Neural crest cell (in vitro differentiated cells): ENCODE data around the gene TADA2A. TPM values are rescaled to one million over a fixed set of nuclear protein-coding genes. Genes with fewer than 3 reads are reported as not detected.
"Not testable (repeated sequence)": the region's sequence is repeated elsewhere in the genome, so short reads cannot be mapped to it uniquely, and the experiment has no call there.

ENCODE experiments used
- DNase-seq: peaks from one replicate; pipeline ENCODE4 v3.0.0; 2021; ENCODE audit warnings: low read depth, mixed read lengths, low spot score
- H3K27ac Mint-ChIP-seq: one replicate; pipeline ENCODE4 v1.8.0; 2021; ENCODE audit warnings: mild to moderate bottlenecking, mixed read lengths; ENCODE audit not compliant: unreplicated experiment
- H3K27me3 Mint-ChIP-seq: 2 replicates; pipeline ENCODE4 v1.8.0; 2021; ENCODE audit warnings: low read depth, mild to moderate bottlenecking, mixed read lengths
- H3K36me3 Mint-ChIP-seq: 2 replicates; pipeline ENCODE4 v1.8.0; 2021; ENCODE audit warnings: low read depth, mild to moderate bottlenecking, mixed read lengths
- H3K4me1 Mint-ChIP-seq: 2 replicates; pipeline ENCODE4 v1.8.0; 2021; ENCODE audit warnings: mixed read lengths
- H3K4me3 Mint-ChIP-seq: one replicate; pipeline ENCODE4 v1.8.0; 2021; ENCODE audit warnings: mild to moderate bottlenecking, mixed read lengths
- H3K9me3 Mint-ChIP-seq: 2 replicates; pipeline ENCODE4 v1.8.0; 2021; ENCODE audit warnings: mixed read lengths
- CTCF ChIP-seq: fragments of 200-600 bp; sonication (generic); conservative IDR thresholded peaks from 2 replicates; pipeline ENCODE4 v1.5.0; 2021; ENCODE audit warnings: antibody characterized with exemption, mild to moderate bottlenecking
- total RNA-seq: library from RNA; stranded (reverse); gene quantifications from 2 replicates; pipeline ENCODE4 v1.2.1, GENCODE V29; 2021

The TADA2A gene
- total RNA-seq, 1 donor from 2014 or later: 36.5 TPM

GRCh38 chr17:37399265-37399803 lies 7.4 kb upstream of the TADA2A start:
- peaks cover 12% of the 10 kb centered on the region for H3K4me1 Mint-ChIP-seq
- no peaks in the 10 kb centered on the region for H3K9me3 Mint-ChIP-seq
- no peaks in the 10 kb centered on the region for H3K27me3 Mint-ChIP-seq
- no peak for TF ChIP-seq CTCF
- H3K27ac Mint-ChIP-seq: no peak overlapping the region
- no peak overlapping the region for H3K4me3 Mint-ChIP-seq
- DNase-seq: no peak
- no peaks in the 10 kb centered on the region for H3K36me3 Mint-ChIP-seq

- H3K27ac Mint-ChIP-seq: no peak overlapping the region
- DNase-seq: no peak
- peaks cover 22% of the 10 kb centered on the region for H3K4me1 Mint-ChIP-seq
- peaks cover 4% of the 10 kb centered on the region for H3K36me3 Mint-ChIP-seq
- no peak for TF ChIP-seq CTCF
- H3K4me3 Mint-ChIP-seq: no peak overlapping the region
- H3K9me3 Mint-ChIP-seq: no peaks in the 10 kb centered on the region
- H3K27me3 Mint-ChIP-seq: no peaks in the 10 kb centered on the region
Measured at GRCh38 chr17:37400505-37400904, 6.2 kb upstream of the TADA2A start.

GRCh38 chr17:37405522-37405921 lies 1.2 kb upstream of the TADA2A start:
- H3K4me3 Mint-ChIP-seq: peak overlapping the region; percentile 99
- H3K27ac Mint-ChIP-seq: not testable (repeated sequence)

GRCh38 chr17:37405955-37406634 lies 591 bp upstream of the TADA2A start:
- Mint-ChIP-seq H3K27me3 (no peaks in the 10 kb centered on the region), H3K4me3 (peak overlapping the region; percentile 99), H3K27ac (peak overlapping the region; percentile 96), H3K36me3 (peaks cover 8% of the 10 kb centered on the region), H3K9me3 (no peaks in the 10 kb centered on the region), H3K4me1 (peaks cover 42% of the 10 kb centered on the region)
- no peak for DNase-seq
- no peak for TF ChIP-seq CTCF

More at GRCh38 chr17:37405522-37405921, 1.2 kb upstream of the TADA2A start:
- H3K27me3 Mint-ChIP-seq, H3K9me3 Mint-ChIP-seq, DNase-seq, H3K36me3 Mint-ChIP-seq: not testable (repeated sequence)
- H3K4me1 Mint-ChIP-seq: peaks cover 42% of the 10 kb centered on the region

GRCh38 chr17:37408145-37408479 lies 1.4 kb downstream of the TADA2A start:
- H3K27me3 Mint-ChIP-seq, DNase-seq, H3K36me3 Mint-ChIP-seq, H3K27ac Mint-ChIP-seq, H3K9me3 Mint-ChIP-seq: not testable (repeated sequence)
- H3K4me3 Mint-ChIP-seq: peak overlapping the region; percentile 91
- H3K4me1 Mint-ChIP-seq: peaks cover 39% of the 10 kb centered on the region

GRCh38 chr17:37410357-37410756 lies 3.7 kb downstream of the TADA2A start:
- Mint-ChIP-seq H3K27ac (peak overlapping the region; percentile 3), H3K4me3 (peak overlapping the region; percentile 49), H3K36me3 (peaks cover 16% of the 10 kb centered on the region), H3K27me3 (no peaks in the 10 kb centered on the region), H3K4me1 (peaks cover 25% of the 10 kb centered on the region), H3K9me3 (no peaks in the 10 kb centered on the region)
- DNase-seq: no peak
- TF ChIP-seq CTCF: no peak
